Esophagus squamous epithelium (tissue), 4 donors: ENCODE data around the gene OR8A1.

ENCODE experiments used
- POLR2A ChIP-seq, 4 donors: fragments of 450-650 bp; IDR thresholded peaks; one replicate each; pipeline ENCODE4 v1.6.1; 2017; ENCODE audit warnings: antibody characterized with exemption in 4 of 4, mild to moderate bottlenecking in 4 of 4, moderate library complexity in 3 of 4
- TF ChIP-seq, protein P1 (sequence below), 6 experiments: fragments of 450-650 bp in 4 of 6; fragments of 200-600 bp in 2 of 6; sonication (generic) in 2 of 6; IDR thresholded peaks; one replicate each; pipeline ENCODE4 v1.5.1; 2016 to 2019; ENCODE audit warnings: antibody characterized with exemption in 6 of 6, mild to moderate bottlenecking in 4 of 6, moderate library complexity in 4 of 6

DNA sequence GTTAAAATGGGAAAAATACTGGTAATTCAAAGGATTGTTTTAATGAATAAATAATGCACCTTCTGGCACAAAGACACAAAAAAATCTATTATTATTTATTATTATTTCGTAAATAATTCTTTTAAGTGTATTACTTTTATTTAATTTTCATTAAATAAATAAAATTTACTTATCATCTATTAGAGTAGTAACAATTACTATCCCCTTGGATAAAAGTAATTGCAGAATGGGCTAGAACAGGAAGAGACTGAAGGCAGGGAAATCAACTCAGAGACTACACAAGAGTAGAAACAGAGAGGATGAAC, 49.3 kb upstream of the OR8A1 start:
- TF ChIP-seq, protein P1, sequence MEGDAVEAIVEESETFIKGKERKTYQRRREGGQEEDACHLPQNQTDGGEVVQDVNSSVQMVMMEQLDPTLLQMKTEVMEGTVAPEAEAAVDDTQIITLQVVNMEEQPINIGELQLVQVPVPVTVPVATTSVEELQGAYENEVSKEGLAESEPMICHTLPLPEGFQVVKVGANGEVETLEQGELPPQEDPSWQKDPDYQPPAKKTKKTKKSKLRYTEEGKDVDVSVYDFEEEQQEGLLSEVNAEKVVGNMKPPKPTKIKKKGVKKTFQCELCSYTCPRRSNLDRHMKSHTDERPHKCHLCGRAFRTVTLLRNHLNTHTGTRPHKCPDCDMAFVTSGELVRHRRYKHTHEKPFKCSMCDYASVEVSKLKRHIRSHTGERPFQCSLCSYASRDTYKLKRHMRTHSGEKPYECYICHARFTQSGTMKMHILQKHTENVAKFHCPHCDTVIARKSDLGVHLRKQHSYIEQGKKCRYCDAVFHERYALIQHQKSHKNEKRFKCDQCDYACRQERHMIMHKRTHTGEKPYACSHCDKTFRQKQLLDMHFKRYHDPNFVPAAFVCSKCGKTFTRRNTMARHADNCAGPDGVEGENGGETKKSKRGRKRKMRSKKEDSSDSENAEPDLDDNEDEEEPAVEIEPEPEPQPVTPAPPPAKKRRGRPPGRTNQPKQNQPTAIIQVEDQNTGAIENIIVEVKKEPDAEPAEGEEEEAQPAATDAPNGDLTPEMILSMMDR (IDR thresholded peaks at IDR 0.05) = no peak
- no peak for TF ChIP-seq POLR2A (IDR thresholded peaks at IDR 0.05)
